Endodermal cell (in vitro differentiated cells): ENCODE data around the gene LBX2. TPM values are rescaled to one million over a fixed set of nuclear protein-coding genes. Genes with fewer than 3 reads are reported as not detected.

Experiments used
- DNase-seq: peaks from one replicate; pipeline ENCODE4 v3.0.0-alpha.2; 2017
- H3K27ac ChIP-seq: 2 replicates; pipeline ENCODE4 v1.5.1; 2013; ENCODE audit warnings: mild to moderate bottlenecking, low read depth, low read length, moderate library complexity
- H3K27me3 ChIP-seq: 2 replicates; pipeline ENCODE4 v1.6.1; 2013; ENCODE audit warnings: mild to moderate bottlenecking, low read length, moderate library complexity; ENCODE audit not compliant: insufficient read depth, control insufficient read depth, poor library complexity, severe bottlenecking
- H3K36me3 ChIP-seq: 2 replicates; pipeline ENCODE4 v1.7.0; 2013; ENCODE audit warnings: mild to moderate bottlenecking, low read length, moderate library complexity; ENCODE audit not compliant: control insufficient read depth, insufficient read depth
- H3K4me1 ChIP-seq: one replicate; pipeline ENCODE4 v1.7.0; 2013; ENCODE audit warnings: low read length; ENCODE audit not compliant: control insufficient read depth, insufficient read depth
- H3K4me3 ChIP-seq: 2 replicates; pipeline ENCODE4 v1.5.1; 2013; ENCODE audit warnings: mild to moderate bottlenecking, low read length, moderate library complexity
- H3K9ac ChIP-seq: 2 replicates; pipeline ENCODE4 v1.6.1; 2013; ENCODE audit warnings: mild to moderate bottlenecking, low read length, moderate library complexity; ENCODE audit not compliant: poor library complexity, severe bottlenecking; ENCODE audit errors: extremely low read depth
- H3K9me3 ChIP-seq: 2 replicates; pipeline ENCODE4 v1.6.1; 2013; ENCODE audit warnings: mild to moderate bottlenecking, low read length, moderate library complexity; ENCODE audit not compliant: control insufficient read depth
- H3K27ac Mint-ChIP-seq: 2 replicates; pipeline ENCODE4 v1.8.0; 2020; ENCODE audit warnings: mixed read lengths
- H3K27me3 Mint-ChIP-seq: 2 replicates; pipeline ENCODE4 v1.8.0; 2021; ENCODE audit warnings: mild to moderate bottlenecking, mixed read lengths; ENCODE audit not compliant: insufficient read depth
- H3K36me3 Mint-ChIP-seq: 2 replicates; pipeline ENCODE4 v1.8.0; 2020; ENCODE audit warnings: low read depth, mixed read lengths
- H3K4me1 Mint-ChIP-seq: 2 replicates; pipeline ENCODE4 v1.8.0; 2020; ENCODE audit warnings: mixed read lengths
- H3K4me3 Mint-ChIP-seq: 2 replicates; pipeline ENCODE4 v1.8.0; 2020; ENCODE audit warnings: mild to moderate bottlenecking, moderate library complexity, mixed read lengths
- H3K9me3 Mint-ChIP-seq: 2 replicates; pipeline ENCODE4 v1.8.0; 2020; ENCODE audit warnings: mild to moderate bottlenecking, mixed read lengths
- CTCF ChIP-seq: fragments of 200-600 bp; sonication (generic); conservative IDR thresholded peaks from 2 replicates; pipeline ENCODE4 v1.5.0; 2021; ENCODE audit warnings: antibody characterized with exemption, mild to moderate bottlenecking
- WGBS, 2 experiments: methylation state at CpG; one replicate each; pipeline versions ENCODE4 v1.1.5 to v1.1.7; 2013; ENCODE audit warnings: missing lambda C conversion rate in 2 of 2, mixed read lengths in 1 of 2; ENCODE audit not compliant: insufficient coverage in 1 of 2, insufficient read length in 1 of 2; 5-methylcytosine and 5-hydroxymethylcytosine counted together
- total RNA-seq, 2 donors: library from RNA; stranded (reverse); fragmentation: NEBNext Ultra II Directional in 1 of 2; extraction: Animal tissue kit (Norgen Biotek cat#: 25700) in 1 of 2; gene quantifications; 2 replicates in 1 of 2; 3 replicates in 1 of 2; pipeline ENCODE4 v1.2.1, GENCODE V29; 2021

The LBX2 gene
- total RNA-seq, 2 donors from 2014 or later, result 1.3 to 1.6 TPM

- no peak for TF ChIP-seq CTCF
- Histone ChIP-seq H3K9ac (peak within 1 kb of the TSS; percentile 90), H3K9me3 (no peaks in the 10 kb centered on the region), H3K4me3 (peak within 1 kb of the TSS; percentile 99), H3K27ac (peak within 1 kb of the TSS; percentile 45), H3K27me3 (no peaks in the 10 kb centered on the region), H3K4me1 (no peaks in the 10 kb centered on the region), H3K36me3 (peaks cover 35% of the 10 kb centered on the region)
- Mint-ChIP-seq H3K4me3 (peak within 1 kb of the TSS; percentile 98), H3K9me3 (no peaks in the 10 kb centered on the region), H3K36me3 (peaks cover 35% of the 10 kb centered on the region), H3K27ac (peak within 1 kb of the TSS; percentile 98), H3K4me1 (peaks cover 7% of the 10 kb centered on the region), H3K27me3 (no peaks in the 10 kb centered on the region)
- WGBS, 2 experiments, result 0 to 1% methylated on average over 35 to 87 of the region's 87 CpGs
- peak; percentile 100 for DNase-seq
Measured at GRCh38 chr2:74529357-74530238, 30.2 kb upstream of the LBX2 start, which contains the start of the genes AUP1 and HTRA2. Gene AUP1 (minus strand): TSS chr2:74529706. CDS start chr2:74529629, 77 bp downstream. Gene HTRA2 (plus strand): TSS chr2:74529933. CDS start chr2:74530007, 74 bp downstream.

GRCh38 chr2:74528600-74529356 is 29.4 kb upstream of the LBX2 start:
- WGBS, 2 experiments, result 18 to 20% methylated on average over 16 to 29 of the region's 29 CpGs
- Histone ChIP-seq H3K36me3 (peaks cover 35% of the 10 kb centered on the region), H3K4me3 (peak overlapping the region; percentile 99), H3K4me1 (no peaks in the 10 kb centered on the region), H3K27ac (peak overlapping the region; percentile 45), H3K9me3 (no peaks in the 10 kb centered on the region), H3K27me3 (peaks cover 4% of the 10 kb centered on the region), H3K9ac (peak overlapping the region; percentile 90)
- peak overlapping the region; percentile 98 for H3K4me3 Mint-ChIP-seq
- DNase-seq, result no peak
- H3K4me1 Mint-ChIP-seq, result peaks cover 7% of the 10 kb centered on the region
- peak overlapping the region; percentile 98 for H3K27ac Mint-ChIP-seq
- H3K27me3 Mint-ChIP-seq, result peaks cover 5% of the 10 kb centered on the region
- no peaks in the 10 kb centered on the region for H3K9me3 Mint-ChIP-seq
- peaks cover 32% of the 10 kb centered on the region for H3K36me3 Mint-ChIP-seq
- no peak for TF ChIP-seq CTCF

- Mint-ChIP-seq H3K27me3 (peaks cover 13% of the 10 kb centered on the region), H3K4me1 (peaks cover 7% of the 10 kb centered on the region), H3K9me3 (no peaks in the 10 kb centered on the region), H3K4me3 (peak overlapping the region; percentile 98), H3K36me3 (peaks cover 32% of the 10 kb centered on the region), H3K27ac (no peak overlapping the region)
- Histone ChIP-seq H3K9ac (no peak overlapping the region), H3K27ac (no peak overlapping the region), H3K4me3 (peak overlapping the region; percentile 99), H3K9me3 (no peaks in the 10 kb centered on the region), H3K27me3 (peaks cover 15% of the 10 kb centered on the region), H3K36me3 (peaks cover 35% of the 10 kb centered on the region), H3K4me1 (no peaks in the 10 kb centered on the region)
- WGBS, 2 experiments, result 94% methylated on average over 9 of the region's 9 CpGs; no CpG with 5 or more reads in 1 of the 2 experiments
- no peak for TF ChIP-seq CTCF
- no peak for DNase-seq
Measured at GRCh38 chr2:74527741-74528140, 28.3 kb upstream of the LBX2 start.
